Measurements from ENCODE around the gene NATD1. TPM values are rescaled to one million over a fixed set of nuclear protein-coding genes. Genes with fewer than 3 reads are reported as not detected.

The NATD1 gene
- total RNA-seq, 1 experiment from 2014 or later: 0.72 TPM

DNA sequence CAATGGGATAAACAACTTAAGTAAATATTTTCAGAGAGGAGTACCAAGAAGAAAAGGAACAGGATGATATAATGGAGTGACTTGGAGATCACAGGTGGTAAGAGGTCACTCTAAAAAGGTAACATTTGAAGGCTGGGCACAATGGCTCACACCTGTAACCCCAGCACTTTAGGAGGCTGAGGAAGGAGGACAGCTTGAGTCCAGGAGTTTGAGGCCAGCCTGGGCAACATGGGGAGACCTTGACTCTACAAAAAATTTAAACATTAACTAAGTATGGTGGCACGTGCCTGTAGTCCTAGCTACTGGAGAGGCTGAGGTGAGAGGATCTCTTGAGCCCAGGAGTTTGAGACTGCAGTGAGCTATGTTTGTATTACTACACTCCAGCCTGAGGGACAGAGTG lies 35.9 kb downstream of the NATD1 start:
- DNase-seq (ENCODE audit: low read depth): no peak

GRCh38 chr17:21215935-21216334 lies 37.3 kb downstream of the NATD1 start:
- no peak for DNase-seq (ENCODE audit: low read depth)

DNA sequence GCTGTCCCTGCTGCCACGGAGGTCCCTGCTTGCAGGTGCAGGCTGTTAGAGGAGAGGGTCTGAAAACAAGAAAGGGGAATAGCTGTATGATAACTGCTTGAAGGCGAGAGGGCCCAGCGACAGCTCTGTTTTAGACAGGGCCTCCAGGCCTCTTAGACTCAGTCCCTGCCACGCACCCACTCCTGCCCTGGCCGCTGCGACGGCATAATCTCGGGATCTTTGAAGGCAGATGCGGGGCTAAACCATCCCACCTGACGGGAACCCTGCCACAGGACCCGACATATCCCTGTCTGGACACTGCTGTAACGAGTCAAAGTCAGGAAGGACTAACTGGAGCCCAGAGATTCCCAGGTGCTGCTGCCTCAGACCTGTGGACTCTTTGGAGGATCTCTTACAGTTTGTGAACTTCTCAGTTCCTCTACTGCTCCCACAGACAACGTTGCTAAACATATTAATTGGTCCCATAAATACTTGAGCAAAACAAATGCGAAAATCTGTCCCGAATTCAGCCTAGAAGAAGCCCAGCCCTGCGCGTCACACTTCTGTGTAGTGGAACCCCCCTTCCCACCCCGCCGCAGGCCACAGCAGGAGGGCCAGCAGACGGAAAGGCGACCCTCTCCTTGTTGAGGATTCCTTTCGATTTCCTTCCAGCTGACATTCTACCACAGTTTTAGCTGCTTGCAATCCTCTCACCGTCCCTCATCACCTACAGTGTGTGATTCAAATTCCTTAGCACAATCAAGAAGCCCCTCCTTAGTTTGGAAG lies 38.3 kb downstream of the NATD1 start:
- DNase-seq (ENCODE audit: low read depth): no peak

DNA sequence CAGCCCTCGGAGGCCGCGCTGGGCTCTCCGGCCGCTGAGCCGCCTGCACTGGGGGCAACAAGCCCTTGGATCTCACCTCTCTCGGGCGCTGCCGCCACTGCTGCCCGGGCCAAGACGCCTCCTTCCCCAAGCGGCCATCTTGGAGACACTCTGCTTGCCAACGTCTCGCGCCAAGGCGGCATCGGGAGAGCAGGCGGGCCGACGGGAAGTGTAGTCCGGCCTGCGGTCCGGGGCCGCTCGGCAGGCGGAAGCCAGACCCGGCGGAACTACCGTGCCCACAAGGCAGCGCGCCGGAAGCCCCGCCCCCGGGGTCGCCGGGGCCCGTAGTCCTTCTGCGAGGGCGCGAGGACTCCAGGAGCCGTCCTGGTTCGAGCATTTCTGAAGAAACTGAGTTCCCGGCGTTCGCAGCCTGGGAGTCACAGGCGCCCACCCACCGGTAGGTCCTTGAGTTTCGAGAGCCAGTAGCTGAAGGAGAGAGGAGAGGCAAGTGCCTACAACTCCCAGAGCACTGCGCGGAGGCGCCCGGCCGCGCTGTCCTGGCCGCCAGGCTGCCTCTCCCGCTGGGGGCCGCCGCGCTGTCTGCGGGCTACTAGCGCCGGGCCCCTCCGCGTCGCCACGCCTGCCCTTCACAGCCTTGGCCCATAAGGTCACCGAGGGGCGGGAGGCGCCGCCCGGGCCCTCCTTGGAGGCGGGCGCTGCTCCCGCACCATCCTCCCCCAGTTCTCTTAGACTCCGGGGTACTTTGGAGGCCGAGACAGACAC lies 39.0 kb downstream of the NATD1 start, which contains the start of gene TMEM11:
TMEM11 (minus strand) TSS at position 147 of the 762 bp plus-strand sequence; CDS start at position 138, 9 bp downstream.
- peak; percentile 90 for DNase-seq (ENCODE audit: low read depth)

DNA sequence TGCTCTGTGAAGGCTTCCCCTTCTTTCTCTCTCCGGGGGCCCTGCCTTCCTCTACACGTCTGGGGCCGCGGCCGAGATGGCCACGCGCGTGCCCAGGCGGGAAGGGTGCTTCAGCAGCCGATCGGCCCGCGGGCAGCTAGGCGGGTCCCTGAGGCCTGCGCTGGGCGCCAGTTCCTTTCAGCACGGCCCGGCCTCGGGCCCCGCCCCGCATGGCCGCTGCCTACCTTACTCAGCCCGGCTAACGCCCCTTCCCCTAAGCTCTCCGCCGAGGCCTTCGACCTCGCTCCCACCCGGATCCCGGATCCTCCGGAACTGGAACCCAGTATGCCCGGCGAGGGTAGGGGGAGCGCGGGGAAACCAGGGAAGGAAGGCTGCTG lies 39.6 kb downstream of the NATD1 start:
- peak; percentile 31 for DNase-seq (ENCODE audit: low read depth)

DNA sequence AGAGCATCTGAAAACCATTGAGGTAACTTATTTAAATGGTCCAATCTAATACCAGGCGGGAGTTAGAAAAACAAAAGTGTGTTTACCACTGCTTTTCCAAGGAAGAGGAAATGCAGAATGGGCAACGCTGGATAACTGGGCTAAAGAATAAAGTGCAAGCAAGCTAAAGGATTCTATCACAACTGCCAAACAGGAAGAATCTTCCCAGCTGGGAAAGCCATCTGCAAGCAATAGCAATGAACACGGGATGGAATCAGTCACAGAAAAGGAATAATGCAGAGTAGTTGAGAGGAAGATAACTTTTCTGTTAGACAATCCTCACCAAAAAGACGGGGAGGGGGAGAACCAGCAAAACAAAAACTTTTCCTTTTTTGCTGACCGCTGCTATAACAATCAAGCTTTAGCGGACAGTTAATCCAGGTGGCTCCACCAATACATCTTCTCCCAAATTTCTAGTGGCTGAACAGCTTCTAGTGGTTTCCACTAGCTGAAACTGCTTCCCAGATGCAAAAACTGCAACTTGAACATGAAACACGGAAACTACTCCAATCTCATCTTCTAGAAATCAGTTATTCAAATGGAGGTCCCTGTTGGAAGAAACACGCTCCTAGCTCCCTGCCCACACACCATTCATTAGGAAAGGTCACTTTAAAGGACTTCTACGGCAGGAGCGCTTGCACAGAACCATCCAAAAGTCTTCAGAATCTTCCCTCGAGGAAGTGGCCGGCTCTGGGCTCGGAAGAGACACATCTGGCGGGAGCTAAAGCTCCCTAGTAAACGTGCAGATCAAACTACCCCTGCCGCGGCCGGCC lies 40.2 kb downstream of the NATD1 start:
- DNase-seq (ENCODE audit: low read depth): no peak

- DNase-seq (ENCODE audit: low read depth): no peak
These were observed 41.3 kb downstream of the NATD1 start for GRCh38 chr17:21211825-21212479.

DNA sequence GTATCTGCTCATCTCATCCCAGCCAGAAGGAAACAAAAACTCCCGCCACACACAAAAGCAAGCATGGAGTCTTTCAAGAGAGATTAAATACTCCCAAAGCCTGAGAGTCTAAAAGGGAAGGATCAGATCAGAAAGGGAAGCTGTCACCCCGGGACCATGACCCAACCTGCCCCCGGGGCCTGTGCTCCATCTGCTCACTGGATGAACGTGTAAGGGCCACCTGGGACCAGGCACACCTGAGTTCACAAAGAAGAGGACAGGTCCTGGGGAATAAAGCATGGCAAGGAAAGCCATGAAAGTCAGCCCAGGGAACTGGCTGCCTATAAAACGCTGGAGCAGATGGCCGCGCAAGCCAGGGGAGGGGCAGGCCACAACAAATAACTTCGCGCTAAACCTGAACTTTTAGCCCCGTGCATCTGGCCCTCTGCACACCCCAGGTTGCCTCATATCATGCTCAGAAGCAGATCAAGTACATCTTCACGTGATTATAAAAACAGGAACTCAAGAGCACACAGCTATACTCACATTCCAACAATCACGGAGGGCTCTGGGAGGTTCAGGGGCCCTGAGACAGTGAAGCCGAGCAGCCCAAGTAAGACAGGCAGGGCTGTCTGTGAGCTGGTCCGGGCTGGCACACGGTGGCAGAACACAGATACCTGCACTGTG lies 42.7 kb downstream of the NATD1 start:
- DNase-seq (ENCODE audit: low read depth): no peak

DNA sequence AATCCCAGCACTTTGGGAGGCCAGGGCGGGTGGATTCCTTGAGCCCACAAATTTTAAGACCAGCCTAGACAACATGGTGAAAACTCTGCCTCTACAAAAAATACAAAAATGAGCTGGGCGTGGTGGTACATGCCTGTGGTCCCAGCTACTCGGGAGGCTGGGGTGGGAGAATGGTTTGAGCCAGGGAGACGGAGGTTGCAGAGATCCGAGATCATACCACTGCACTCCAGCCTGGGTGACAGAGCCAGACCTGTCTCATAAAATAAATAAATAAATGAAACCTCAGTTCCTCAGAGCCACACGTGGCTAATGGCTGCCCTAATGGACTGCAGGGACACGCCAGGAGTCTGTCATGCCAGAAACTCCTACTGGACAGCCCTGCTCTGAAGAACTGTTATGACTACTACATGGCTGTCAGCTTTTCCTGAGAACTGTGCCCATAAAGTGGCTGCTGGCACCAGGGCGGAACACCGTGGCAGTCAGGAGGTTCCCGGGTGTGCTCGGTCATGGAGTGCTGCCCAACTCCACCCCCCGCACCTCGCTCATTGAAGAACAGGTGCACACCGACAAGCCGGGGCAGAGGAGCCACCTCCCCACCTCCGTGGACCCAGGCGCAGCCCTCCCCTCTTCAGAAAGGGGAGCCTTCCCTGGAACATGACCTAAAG lies 43.6 kb downstream of the NATD1 start:
- no peak for DNase-seq (ENCODE audit: low read depth)

DNA sequence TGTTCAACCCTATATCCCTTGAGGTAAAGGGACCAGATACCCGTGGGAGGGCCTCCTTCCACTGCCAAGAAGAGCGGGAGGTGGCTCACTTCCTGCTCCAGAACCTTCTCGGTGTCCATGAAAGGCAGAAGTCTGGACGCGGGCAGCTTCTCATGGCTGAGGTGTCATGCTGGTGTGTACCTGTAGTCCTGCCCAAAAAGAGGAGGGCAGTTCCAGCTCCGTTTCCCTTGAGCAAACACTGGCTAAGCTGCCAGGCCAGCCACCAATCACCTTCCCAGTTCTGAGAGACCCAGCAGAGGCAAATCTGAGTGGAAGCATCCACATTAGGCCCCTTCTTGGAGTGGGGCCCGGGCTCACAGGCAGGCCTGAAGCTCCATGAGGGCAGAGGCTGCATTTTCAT lies 44.9 kb downstream of the NATD1 start:
- DNase-seq (ENCODE audit: low read depth): no peak

DNA sequence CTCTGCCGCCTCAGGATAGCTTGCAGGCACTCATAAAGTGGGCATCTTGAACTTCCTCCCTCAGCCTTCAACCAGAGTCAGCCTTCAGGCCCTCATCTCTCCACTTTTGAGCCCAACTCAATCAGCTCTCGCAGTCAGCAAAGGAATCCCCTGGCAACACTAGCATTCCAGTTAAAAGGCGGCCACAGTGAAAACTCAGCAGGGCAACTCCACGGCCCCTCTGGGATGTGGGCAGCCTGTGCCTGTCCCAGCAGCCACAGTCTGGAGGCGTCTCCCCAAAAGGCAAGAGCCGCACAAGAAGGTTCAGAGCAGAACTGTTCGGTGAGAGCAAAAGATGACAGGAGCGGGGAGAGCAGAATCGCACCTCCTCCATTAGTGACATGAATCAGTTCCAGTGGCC lies 48.3 kb downstream of the NATD1 start:
- DNase-seq (ENCODE audit: low read depth): no peak

GRCh38 chr17:21202512-21202911 lies 50.7 kb downstream of the NATD1 start:
- no peak for DNase-seq (ENCODE audit: low read depth)

DNA sequence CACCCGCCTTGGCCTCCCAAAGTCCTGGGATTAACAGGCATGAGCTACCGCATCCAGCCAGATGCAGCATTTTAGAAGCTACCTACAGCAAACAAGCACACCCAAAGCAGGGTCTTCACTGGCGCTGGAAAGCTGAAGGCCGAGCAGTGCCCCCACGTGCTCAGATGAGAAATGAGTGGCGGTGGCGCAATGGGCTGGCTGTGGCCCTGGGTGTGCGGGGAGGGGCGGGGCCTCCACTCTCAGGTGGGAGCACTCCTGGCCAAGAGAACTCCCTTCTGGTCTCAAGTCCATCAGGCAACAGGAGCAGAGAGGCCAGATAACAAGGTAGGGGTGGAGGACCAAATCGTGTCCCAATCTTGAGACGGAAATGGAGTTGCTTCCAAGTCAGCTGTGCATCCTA lies 51.3 kb downstream of the NATD1 start:
- DNase-seq (ENCODE audit: low read depth): no peak

DNA sequence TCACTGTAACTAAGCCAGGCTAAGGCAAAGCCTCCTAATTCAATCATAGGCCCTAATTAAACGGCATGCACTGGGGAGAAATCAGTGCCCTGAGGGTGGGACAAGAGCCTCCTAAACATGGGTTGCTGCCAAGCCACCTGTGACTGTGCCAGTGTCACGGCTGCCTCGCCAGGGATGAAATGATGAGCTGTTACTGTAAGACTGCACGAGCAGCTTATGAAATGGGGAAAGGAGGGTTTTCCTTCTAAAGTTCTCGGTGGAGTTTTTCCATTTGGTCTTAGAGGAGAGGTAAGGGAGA lies 52.0 kb downstream of the NATD1 start:
- DNase-seq (ENCODE audit: low read depth): peak; percentile 83

- DNase-seq (ENCODE audit: low read depth): no peak
These were observed 52.5 kb downstream of the NATD1 start for GRCh38 chr17:21200590-21201297.

- DNase-seq (ENCODE audit: low read depth): no peak
These were observed 53.4 kb downstream of the NATD1 start for GRCh38 chr17:21199856-21200255.

GRCh38 chr17:21199311-21199710 lies 53.9 kb downstream of the NATD1 start:
- peak; percentile 86 for DNase-seq (ENCODE audit: low read depth)

- no peak for DNase-seq (ENCODE audit: low read depth)
These were observed 54.8 kb downstream of the NATD1 start for GRCh38 chr17:21198411-21198810.

GRCh38 chr17:21196126-21196525 lies 57.1 kb downstream of the NATD1 start:
- DNase-seq (ENCODE audit: low read depth): no peak

DNA sequence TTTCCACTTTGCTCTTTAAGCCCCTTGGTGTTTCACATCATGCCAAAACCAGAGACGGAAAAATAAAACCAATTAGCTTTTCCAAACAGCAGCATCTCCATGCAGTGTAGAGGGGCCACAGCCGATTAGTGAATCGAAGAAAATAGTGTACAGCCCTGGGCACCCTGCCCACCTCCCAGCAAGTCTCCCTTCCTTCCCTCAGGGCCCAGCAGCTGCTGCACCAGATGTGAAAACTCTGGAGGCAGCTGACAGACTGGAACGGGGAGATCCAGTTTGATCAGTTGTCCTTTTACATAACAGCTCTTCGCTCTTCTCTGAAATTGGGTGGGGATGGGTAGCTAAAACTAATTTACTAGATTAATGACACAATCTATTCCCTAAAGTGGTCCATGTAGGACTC lies 58.5 kb downstream of the NATD1 start:
- peak; percentile 71 for DNase-seq (ENCODE audit: low read depth)
